Liver (tissue), 3 donors: ENCODE results near the gene PTER.

Source experiments
- EGR1 ChIP-seq, 2 donors: IDR thresholded peaks; 2 replicates each; pipeline ENCODE4 v1.6.1; 2016 to 2018; ENCODE audit warnings: antibody characterized with exemption in 2 of 2, low read depth in 2 of 2
- GABPA ChIP-seq, 2 donors: IDR thresholded peaks in 1 of 2; conservative IDR thresholded peaks in 1 of 2; 2 replicates each; pipeline ENCODE4 v1.6.1; 2016; ENCODE audit warnings: antibody characterized with exemption in 2 of 2, mild to moderate bottlenecking in 1 of 2, moderate library complexity in 1 of 2
- JUND ChIP-seq, 2 donors: IDR thresholded peaks; 2 replicates each; pipeline ENCODE4 v1.6.1; 2016; ENCODE audit warnings: antibody characterized with exemption in 2 of 2
- NR2F2 ChIP-seq: IDR thresholded peaks from 2 replicates; pipeline ENCODE4 v1.6.1; 2016; ENCODE audit warnings: antibody characterized with exemption
- RAD21 ChIP-seq, 2 donors: IDR thresholded peaks; 2 replicates each; pipeline ENCODE4 v1.6.1; 2016; ENCODE audit warnings: antibody characterized with exemption in 2 of 2, mild to moderate bottlenecking in 2 of 2
- REST ChIP-seq: IDR thresholded peaks from 2 replicates; pipeline ENCODE4 v1.6.1; 2016; ENCODE audit warnings: antibody characterized with exemption, mild to moderate bottlenecking
- YY1 ChIP-seq: IDR thresholded peaks from 2 replicates; pipeline ENCODE4 v1.6.1; 2016; ENCODE audit warnings: antibody characterized with exemption, mild to moderate bottlenecking
- TF ChIP-seq, protein P1 (sequence below): fragments of 150-350 bp; IDR thresholded peaks from 2 replicates; pipeline ENCODE4 v1.5.1; 2017; ENCODE audit warnings: improper control_type of control experiment, low read depth, low read length; ENCODE audit not compliant: missing input control
- donor health status: healthy.
- donor health status: healthy.

DNA sequence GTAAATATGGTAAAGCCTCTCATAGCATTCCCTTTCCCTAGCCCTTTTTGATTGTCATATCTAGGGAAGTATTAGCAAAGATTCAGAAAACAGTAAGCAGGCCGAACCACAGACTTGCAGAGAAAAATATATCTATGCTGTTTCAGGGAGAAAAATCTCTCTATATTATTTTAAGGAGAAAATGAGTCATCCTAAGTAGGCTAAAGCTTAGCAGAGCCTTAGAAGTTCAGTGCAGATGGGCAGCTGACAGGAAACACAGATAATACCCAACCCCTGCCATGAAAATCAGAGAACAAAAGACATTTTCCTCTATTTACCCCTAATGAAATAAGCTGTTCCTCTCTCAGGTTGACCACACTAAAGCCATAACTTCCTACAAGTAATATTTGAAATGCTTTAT lies 68.4 kb downstream of the PTER start:
- TF ChIP-seq, protein P1, sequence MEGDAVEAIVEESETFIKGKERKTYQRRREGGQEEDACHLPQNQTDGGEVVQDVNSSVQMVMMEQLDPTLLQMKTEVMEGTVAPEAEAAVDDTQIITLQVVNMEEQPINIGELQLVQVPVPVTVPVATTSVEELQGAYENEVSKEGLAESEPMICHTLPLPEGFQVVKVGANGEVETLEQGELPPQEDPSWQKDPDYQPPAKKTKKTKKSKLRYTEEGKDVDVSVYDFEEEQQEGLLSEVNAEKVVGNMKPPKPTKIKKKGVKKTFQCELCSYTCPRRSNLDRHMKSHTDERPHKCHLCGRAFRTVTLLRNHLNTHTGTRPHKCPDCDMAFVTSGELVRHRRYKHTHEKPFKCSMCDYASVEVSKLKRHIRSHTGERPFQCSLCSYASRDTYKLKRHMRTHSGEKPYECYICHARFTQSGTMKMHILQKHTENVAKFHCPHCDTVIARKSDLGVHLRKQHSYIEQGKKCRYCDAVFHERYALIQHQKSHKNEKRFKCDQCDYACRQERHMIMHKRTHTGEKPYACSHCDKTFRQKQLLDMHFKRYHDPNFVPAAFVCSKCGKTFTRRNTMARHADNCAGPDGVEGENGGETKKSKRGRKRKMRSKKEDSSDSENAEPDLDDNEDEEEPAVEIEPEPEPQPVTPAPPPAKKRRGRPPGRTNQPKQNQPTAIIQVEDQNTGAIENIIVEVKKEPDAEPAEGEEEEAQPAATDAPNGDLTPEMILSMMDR, result no peak
- TF ChIP-seq GABPA (IDR thresholded peaks at IDR 0.05 in 1 of 2, conservative IDR thresholded peaks at IDR 0.05 in 1 of 2) (no peak), JUND (IDR thresholded peaks at IDR 0.05) (no peak), EGR1 (IDR thresholded peaks at IDR 0.05; ENCODE audit: low read depth in 2 of 2) (no peak), RAD21 (IDR thresholded peaks at IDR 0.05) (no peak), NR2F2 (no peak), REST (no peak), YY1 (no peak)
